ENCODE measurements around the gene PHF1.

PHF1 gene

GRCh38 chr6:33433001-33433543, 22.3 kb downstream of the PHF1 start:
- no peak for DNase-seq

DNA sequence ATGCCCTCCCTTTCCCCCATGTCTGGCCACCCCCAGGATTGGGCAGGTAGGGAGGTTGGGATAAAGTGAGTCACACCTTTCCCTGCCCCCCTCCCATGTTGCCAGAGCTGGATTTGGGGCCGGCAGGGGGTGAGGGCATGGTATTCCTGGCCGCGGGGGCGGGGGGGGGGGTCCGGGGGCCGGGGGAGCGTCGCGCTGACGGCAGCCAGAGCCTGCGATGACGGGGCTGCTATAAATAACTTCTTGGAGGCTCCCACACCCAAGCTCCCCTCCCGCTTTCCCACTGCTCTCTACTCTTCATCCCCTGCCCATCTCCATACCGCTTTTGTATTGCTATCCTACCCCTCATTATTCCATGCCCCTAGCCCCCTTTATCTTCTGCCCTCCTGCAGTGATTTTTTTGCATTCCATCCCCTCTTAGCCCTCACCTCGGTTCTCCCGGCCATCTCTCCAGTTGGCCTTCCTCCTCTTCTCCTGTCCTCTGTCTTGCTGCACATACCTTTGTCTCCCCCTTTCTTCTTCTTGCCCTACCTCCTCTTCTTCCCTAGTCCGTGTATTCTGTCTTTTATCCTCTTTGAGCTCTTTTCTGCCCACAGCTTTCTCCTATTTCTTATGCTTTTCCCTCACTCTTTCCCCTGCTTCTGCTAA, 22.9 kb downstream of the PHF1 start:
- DNase-seq: no peak

GRCh38 chr6:33434961-33435360, 24.1 kb downstream of the PHF1 start:
- no peak for DNase-seq

- no peak for DNase-seq
Observed at GRCh38 chr6:33437666-33438065, 26.9 kb downstream of the PHF1 start.

DNA sequence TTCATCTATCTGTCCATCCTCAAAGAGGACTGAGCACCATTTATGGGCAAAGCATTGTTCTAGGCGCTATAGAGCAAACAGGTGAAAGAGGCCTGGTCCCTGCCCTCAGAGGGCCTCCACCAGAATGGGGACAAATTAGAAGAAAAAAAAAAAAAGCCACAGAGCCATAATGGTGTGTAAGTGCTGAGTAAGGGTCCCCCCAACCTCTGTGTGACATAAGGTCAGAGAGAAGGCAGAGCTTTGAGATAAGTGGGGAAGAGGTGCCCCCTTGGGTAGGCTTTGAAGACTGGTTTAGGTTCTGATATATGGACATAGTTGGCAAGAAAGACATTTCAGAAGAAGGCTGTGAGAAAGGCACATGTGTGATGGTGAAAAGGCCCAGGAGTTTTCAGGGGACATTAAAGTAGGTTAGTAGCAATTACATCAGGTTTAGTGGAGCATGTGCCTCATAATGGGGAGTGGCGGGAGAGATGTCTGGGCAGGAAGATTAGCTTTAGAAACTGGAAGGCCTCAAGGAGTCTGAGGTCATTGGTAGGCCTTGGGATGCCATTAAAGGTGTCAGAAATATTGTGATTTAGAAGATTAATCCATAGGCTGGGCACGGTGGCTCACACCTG, 28.3 kb downstream of the PHF1 start:
- no peak for DNase-seq

GRCh38 chr6:33439956-33440648, 29.3 kb downstream of the PHF1 start:
- no peak for DNase-seq

DNA sequence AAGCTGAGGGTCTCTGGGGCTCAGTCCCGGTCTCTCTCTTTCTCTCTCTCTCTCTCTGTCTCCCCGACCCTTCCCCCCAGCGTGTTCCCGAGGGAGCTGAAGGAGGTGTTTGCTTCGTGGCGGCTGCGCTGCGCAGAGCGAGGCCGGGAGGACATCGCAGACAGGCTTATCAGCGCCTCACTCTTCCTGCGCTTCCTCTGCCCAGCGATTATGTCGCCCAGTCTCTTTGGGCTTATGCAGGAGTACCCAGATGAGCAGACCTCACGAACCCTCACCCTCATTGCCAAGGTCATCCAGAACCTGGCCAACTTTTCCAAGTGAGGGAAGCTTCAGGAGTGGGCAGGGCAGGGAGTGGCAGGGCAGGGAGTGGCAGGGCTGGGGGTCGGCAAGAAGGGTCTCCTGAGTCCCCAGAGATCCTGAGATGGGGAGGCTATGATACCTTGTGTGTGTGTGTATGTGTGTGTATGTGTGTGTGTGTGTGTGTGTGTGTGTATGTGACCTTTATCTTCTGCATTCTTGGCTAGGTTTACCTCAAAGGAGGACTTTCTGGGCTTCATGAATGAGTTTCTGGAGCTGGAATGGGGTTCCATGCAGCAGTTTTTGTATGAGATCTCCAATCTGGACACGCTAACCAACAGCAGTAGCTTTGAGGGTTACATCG, 30.0 kb downstream of the PHF1 start:
- DNase-seq: no peak

DNA sequence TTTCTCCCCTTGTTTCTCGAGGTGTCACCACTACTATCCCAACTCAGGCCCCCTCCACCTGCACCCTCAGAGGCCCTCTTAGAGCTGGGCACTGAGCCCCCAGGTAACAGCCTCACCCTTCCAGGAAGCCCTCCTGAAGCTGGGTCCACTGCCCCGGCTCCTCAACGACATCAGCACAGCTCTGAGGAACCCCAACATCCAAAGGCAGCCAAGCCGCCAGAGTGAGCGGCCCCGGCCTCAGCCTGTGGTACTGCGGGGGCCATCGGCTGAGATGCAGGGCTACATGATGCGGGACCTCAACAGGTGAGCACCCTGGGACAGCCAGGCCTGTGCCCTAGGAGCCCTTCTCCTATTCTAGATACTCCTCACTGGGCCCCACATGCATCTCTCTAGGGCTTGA, 30.6 kb downstream of the PHF1 start:
- no peak for DNase-seq

DNA sequence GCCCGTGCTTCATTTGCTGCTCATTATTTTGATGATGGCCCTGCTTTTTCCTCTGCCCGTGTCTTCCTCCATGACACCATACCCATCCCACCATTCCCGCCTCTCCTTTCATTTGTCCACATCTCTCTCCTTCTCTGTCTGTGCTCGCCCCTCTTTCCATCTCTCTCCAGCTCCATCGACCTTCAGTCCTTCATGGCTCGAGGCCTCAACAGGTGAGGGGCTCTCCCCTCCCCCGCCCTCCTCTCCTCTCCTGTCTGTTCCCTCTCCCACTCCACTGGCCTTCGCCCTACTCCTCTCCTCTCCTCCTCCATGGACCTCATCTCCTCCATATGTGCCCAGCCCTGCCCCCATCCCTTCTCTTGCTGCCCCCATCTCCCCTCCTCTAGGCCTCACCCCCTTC, 31.5 kb downstream of the PHF1 start:
- DNase-seq: no peak

DNA sequence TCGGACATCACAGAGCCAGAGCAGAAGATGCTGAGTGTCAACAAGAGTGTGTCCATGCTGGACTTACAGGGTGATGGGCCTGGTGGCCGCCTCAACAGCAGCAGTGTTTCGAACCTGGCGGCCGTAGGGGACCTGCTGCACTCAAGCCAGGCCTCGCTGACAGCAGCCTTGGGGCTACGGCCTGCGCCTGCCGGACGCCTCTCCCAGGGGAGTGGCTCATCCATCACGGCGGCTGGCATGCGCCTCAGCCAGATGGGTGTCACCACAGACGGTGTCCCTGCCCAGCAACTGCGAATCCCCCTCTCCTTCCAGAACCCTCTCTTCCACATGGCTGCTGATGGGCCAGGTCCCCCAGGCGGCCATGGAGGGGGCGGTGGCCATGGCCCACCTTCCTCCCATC, 32.2 kb downstream of the PHF1 start:
- no peak for DNase-seq

DNA sequence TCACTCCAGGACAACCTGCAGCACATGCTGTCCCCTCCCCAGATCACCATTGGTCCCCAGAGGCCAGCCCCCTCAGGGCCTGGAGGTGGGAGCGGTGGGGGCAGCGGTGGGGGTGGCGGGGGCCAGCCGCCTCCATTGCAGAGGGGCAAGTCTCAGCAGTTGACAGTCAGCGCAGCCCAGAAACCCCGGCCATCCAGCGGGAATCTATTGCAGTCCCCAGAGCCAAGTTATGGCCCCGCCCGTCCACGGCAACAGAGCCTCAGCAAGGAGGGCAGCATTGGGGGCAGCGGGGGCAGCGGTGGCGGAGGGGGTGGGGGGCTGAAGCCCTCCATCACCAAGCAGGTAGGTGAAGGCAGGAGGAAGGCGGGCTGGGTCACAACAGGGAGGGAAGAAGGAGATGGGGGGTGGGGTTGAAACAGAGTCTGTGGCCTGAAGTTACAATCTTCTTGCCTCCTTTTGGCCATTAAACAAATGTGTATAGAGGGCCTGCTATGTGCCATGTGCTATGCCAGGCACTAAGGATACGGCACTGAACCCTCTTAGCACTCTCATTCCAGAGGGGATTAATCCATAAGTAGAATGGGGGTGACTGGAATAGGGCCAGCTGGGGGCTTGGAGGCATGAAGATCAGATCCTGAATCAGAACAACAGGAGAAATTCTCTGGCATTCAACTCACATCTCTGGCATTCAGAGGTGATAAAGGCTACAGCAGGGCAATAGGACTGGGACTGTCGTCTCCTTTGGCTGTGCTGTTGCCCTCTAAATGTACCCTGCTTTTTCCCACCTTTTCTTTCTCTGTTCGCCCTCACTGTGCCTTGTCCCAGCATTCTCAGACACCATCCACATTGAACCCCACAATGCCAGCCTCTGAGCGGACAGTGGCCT, 33.0 kb downstream of the PHF1 start:
- DNase-seq: no peak

- no peak for DNase-seq
Observed at GRCh38 chr6:33445119-33445603, 34.3 kb downstream of the PHF1 start.

GRCh38 chr6:33446356-33446755, 35.5 kb downstream of the PHF1 start:
- DNase-seq: no peak

- no peak for DNase-seq
Observed at GRCh38 chr6:33450434-33450833, 39.6 kb downstream of the PHF1 start.

DNA sequence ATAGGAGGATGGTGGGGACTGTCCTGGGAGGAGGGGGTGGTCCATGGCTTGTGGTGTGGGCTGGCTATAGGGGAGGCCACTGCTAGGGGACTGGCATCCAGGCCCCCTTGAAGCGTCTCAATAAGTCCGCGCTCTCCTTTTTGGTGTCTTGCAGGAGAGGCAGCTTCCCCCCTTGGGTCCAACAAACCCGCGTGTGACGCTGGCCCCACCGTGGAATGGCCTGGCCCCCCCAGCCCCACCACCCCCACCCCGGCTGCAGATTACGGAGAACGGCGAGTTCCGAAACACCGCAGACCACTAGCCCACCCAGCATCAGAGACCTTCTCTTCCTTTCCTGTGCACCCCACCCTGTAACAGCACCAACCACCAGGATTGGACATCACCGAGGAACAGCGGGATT, 40.8 kb downstream of the PHF1 start:
- no peak for DNase-seq

DNA sequence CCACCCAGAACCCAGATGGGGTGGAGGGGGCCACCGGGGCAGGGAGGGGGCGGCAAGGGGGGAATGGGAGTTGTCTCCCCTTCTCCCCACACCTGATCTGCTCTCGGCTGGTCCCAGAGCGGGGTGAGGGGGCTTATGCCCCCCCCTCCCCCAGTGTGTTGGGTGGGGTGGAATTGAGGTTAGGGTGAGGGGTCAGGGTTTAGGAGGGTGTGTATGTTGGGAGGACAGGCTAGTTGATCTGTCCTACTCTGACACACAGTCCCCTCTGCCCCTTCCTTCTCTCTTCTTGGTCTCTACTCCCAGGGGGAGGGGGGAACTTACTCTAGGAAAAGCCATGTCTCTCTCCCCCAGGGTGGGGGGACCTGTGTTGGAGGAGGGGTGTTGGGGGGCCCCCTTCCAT, 41.7 kb downstream of the PHF1 start:
- DNase-seq: no peak

DNA sequence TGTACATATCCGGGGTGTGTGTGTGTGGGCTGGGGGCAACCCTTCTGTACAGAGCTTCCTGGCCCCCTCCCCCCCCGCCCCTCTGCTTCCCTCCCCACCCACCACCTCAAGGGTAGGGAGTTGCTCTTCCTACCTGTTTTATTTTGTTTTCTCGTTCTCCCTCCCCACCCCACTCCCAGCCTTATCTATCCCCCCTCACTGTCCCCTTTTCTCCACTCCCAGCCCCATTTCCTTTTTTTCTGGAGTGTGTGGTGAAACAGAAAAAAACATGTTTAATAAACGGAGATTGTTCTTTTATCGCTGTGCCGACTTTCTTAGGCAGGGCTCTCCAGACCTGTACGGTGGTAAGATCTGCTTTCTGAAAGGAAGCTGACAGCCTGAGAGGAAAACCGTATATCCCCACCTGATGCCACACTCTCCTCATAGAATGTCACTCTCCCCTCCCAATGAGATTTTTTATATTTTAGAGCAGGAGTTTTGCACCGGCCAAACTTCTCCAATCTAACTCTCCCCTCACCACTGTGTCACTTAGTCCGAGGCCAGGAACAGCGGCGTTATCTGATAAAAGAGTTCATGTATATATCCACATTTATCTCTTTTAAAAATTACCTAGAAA, 42.7 kb downstream of the PHF1 start:
- no peak for DNase-seq

- DNase-seq: peak; percentile 89 to 97
Observed at GRCh38 chr6:33454009-33454946, 43.5 kb downstream of the PHF1 start, which contains the start of gene ZBTB9. TSS of gene ZBTB9 (plus strand) at chr6:33454576. CDS start at chr6:33455101, 525 bp downstream.

GRCh38 chr6:33455051-33455450, 44.2 kb downstream of the PHF1 start:
- DNase-seq: no peak

DNA sequence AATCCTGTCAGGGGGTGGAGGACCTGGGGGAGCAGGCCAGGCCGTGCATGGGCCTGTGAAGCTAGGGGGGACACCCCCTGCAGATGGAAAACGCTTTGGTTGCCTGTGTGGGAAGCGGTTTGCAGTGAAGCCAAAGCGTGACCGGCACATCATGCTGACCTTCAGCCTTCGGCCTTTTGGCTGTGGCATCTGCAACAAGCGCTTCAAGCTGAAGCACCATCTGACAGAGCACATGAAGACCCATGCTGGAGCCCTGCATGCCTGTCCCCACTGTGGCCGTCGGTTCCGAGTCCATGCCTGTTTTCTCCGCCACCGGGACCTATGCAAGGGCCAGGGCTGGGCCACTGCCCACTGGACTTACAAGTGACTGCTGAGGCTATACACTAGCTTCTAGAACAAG, 45.3 kb downstream of the PHF1 start:
- no peak for DNase-seq

GRCh38 chr6:33458676-33459075, 47.9 kb downstream of the PHF1 start:
- no peak for DNase-seq

Measured in NCI-H526 (cell line).